K562 (cell line): Measurements from ENCODE around the gene CRTC3. TPM values are rescaled to one million over a fixed set of nuclear protein-coding genes. Genes with fewer than 3 reads are reported as not detected.
A peak's percentile ranks its signal among the peaks of the same experiment; 100 is the strongest.

Experiments used
- BACH1 ChIP-seq: fragments of 200-800 bp; sonication (Bioruptor generic); IDR thresholded peaks from 2 replicates; pipeline ENCODE4 v1.6.1; 2016; ENCODE audit warnings: missing genetic modification characterization, missing compliant biosample characterization
- EP300 ChIP-seq: IDR thresholded peaks from 2 replicates; pipeline ENCODE4 v1.6.1; 2012; ENCODE audit warnings: low read length, improper control_type of control experiment
- GTF2E2 ChIP-seq: fragments of 200-800 bp; sonication (Bioruptor generic); IDR thresholded peaks from 2 replicates; pipeline ENCODE4 v1.6.1; 2016; ENCODE audit warnings: missing genetic modification characterization, missing compliant biosample characterization
- LCOR ChIP-seq: sonication (generic); formaldehyde crosslinking; IDR thresholded peaks from 2 replicates; pipeline ENCODE4 v1.8.0; 2022; ENCODE audit warnings: mild to moderate bottlenecking, missing genetic modification reagents
- MYC ChIP-seq, 2 experiments: fragments of 250-450 bp in 1 of 2; sonication (Bioruptor Pico) in 1 of 2; IDR thresholded peaks; 2 replicates each; pipeline versions ENCODE4 v1.5.1 to v1.6.1; 2012 to 2021; ENCODE audit warnings: low read depth in 2 of 2, borderline replicate concordance in 1 of 2, improper control_type of control experiment in 1 of 2, low read length in 1 of 2, mild to moderate bottlenecking in 1 of 2, moderate library complexity in 1 of 2
- SNRNP70 ChIP-seq: fragments of 200-400 bp; formaldehyde crosslinking; optimal IDR thresholded peaks from 2 replicates; pipeline ENCODE3; 2017; ENCODE audit warnings: low read depth, low read length
- SREBF2 ChIP-seq: sonication (generic); formaldehyde crosslinking; IDR thresholded peaks from 2 replicates; pipeline ENCODE4 v1.4.0; 2020; ENCODE audit warnings: mild to moderate bottlenecking, missing genetic modification reagents
- polyA plus RNA-seq, 8 experiments: library from polyadenylated mRNA; depleted of rRNA in 4 of 8; stranded (reverse) in 5 of 8; unstranded in 3 of 8; fragments of >200 nt; fragmentation: Nextera tagmentation in 2 of 8; fragmentation: Illumina TruSeq in 1 of 8; extraction: Ambion mirVana in 2 of 8; extraction: Trizol in 1 of 8; gene quantifications; 2 replicates each; pipeline versions ENCODE4 v1.2.1 to v1.2.3, GENCODE V29; 2011 to 2014; ENCODE audit warnings: inconsistent platforms in 1 of 8, missing spikeins in 1 of 8
- total RNA-seq, 7 experiments: library from RNA; depleted of rRNA in 6 of 7; stranded (reverse); fragments of >200 nt in 6 of 7; fragmentation: Illumina TruSeq in 2 of 7; extraction: Trizol in 2 of 7; gene quantifications; 2 replicates each; pipeline versions ENCODE4 v1.2.1 to v1.2.3, GENCODE V29; 2011 to 2021; ENCODE audit warnings: low replicate concordance in 1 of 7
- TF ChIP-seq, protein P1 (sequence below), 2 experiments: fragments of 450-650 bp; IDR thresholded peaks; 2 replicates each; pipeline ENCODE4 v1.6.1; 2018; ENCODE audit warnings: mild to moderate bottlenecking in 2 of 2, low read depth in 1 of 2; ENCODE audit not compliant: partially characterized antibody in 2 of 2
- TF ChIP-seq, protein P2 (sequence below): fragments of 250-450 bp; sonication (Bioruptor Pico); IDR thresholded peaks from 2 replicates; pipeline ENCODE4 v1.4.0; 2020; ENCODE audit warnings: borderline replicate concordance
- TF ChIP-seq, protein P3 (sequence below), 2 experiments: fragments of 250-450 bp in 1 of 2; fragments of 450-650 bp in 1 of 2; sonication (Bioruptor Pico) in 1 of 2; IDR thresholded peaks; 2 replicates each; pipeline versions ENCODE4 v1.6.1 to v1.8.0; 2016 to 2021; ENCODE audit warnings: mild to moderate bottlenecking in 2 of 2, moderate library complexity in 2 of 2, missing compliant biosample characterization in 1 of 2, missing genetic modification characterization in 1 of 2
- TF ChIP-seq, protein P4 (sequence below): IDR thresholded peaks from 2 replicates; pipeline ENCODE4 v1.6.1; 2014; ENCODE audit warnings: antibody characterized with exemption
- TF ChIP-seq, protein P5 (sequence below): sonication (generic); formaldehyde crosslinking; IDR thresholded peaks from 2 replicates; pipeline ENCODE4 v1.8.0; 2022; ENCODE audit warnings: mild to moderate bottlenecking, missing genetic modification reagents, borderline replicate concordance
- TF ChIP-seq, protein P6 (sequence below): sonication (generic); formaldehyde crosslinking; IDR thresholded peaks from 2 replicates; pipeline ENCODE4 v1.8.0; 2022; ENCODE audit warnings: missing genetic modification reagents, mild to moderate bottlenecking, borderline replicate concordance

CRTC3 gene
- total and polyA plus RNA-seq, 9 of the 15 experiments (the other 6 are each of a cell fraction or from before 2014, with no cell fraction given), result 1.2 to 19.0 (median 11.6) TPM

DNA sequence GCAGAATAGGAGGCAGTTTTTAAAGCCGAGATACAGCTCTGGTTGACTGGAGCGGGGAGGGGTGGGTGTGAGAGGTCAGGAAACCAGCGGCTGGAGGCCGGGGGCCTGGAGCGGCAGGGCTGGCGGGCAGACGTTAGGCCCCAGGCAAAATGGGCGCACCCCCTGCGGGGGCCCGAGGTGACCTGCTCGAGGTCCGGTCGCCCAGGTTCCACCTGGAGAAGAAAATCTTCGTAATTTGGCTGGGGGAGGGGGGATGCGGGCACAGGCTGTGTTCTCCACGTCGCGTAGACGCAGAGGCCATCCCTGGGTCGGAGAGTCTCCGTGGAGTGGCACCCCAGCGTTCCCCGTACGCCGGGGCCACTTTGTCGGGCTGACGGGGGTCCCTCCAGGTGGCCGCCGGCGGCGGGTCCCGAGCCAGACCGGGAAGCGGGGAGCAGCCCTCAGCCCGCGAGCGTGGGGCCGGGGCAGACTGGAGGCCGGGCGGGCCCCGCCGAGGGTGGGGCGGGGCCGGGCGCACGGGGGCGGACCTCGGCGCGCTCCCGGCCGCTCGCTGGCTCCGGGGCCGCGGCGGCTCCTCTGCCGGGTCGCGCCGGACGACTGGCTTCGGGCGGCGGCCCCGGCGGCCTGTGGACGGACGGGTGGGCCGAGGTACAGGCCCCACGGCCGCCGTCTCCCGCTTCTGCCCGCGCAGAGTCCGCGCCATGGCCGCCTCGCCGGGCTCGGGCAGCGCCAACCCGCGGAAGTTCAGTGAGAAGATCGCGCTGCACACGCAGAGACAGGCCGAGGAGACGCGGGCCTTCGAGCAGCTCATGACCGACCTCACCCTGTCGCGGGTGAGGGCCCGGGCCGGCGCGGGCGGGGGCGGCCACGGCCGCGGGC, at the start of gene CRTC3 (continued):
- TF ChIP-seq, protein P1, sequence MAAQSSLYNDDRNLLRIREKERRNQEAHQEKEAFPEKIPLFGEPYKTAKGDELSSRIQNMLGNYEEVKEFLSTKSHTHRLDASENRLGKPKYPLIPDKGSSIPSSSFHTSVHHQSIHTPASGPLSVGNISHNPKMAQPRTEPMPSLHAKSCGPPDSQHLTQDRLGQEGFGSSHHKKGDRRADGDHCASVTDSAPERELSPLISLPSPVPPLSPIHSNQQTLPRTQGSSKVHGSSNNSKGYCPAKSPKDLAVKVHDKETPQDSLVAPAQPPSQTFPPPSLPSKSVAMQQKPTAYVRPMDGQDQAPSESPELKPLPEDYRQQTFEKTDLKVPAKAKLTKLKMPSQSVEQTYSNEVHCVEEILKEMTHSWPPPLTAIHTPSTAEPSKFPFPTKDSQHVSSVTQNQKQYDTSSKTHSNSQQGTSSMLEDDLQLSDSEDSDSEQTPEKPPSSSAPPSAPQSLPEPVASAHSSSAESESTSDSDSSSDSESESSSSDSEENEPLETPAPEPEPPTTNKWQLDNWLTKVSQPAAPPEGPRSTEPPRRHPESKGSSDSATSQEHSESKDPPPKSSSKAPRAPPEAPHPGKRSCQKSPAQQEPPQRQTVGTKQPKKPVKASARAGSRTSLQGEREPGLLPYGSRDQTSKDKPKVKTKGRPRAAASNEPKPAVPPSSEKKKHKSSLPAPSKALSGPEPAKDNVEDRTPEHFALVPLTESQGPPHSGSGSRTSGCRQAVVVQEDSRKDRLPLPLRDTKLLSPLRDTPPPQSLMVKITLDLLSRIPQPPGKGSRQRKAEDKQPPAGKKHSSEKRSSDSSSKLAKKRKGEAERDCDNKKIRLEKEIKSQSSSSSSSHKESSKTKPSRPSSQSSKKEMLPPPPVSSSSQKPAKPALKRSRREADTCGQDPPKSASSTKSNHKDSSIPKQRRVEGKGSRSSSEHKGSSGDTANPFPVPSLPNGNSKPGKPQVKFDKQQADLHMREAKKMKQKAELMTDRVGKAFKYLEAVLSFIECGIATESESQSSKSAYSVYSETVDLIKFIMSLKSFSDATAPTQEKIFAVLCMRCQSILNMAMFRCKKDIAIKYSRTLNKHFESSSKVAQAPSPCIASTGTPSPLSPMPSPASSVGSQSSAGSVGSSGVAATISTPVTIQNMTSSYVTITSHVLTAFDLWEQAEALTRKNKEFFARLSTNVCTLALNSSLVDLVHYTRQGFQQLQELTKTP (IDR thresholded peaks at IDR 0.05; ENCODE audit: low read depth in 1 of 2, partially characterized antibody in 2 of 2), result no peak
- no peak for TF ChIP-seq SNRNP70
- TF ChIP-seq, protein P2, sequence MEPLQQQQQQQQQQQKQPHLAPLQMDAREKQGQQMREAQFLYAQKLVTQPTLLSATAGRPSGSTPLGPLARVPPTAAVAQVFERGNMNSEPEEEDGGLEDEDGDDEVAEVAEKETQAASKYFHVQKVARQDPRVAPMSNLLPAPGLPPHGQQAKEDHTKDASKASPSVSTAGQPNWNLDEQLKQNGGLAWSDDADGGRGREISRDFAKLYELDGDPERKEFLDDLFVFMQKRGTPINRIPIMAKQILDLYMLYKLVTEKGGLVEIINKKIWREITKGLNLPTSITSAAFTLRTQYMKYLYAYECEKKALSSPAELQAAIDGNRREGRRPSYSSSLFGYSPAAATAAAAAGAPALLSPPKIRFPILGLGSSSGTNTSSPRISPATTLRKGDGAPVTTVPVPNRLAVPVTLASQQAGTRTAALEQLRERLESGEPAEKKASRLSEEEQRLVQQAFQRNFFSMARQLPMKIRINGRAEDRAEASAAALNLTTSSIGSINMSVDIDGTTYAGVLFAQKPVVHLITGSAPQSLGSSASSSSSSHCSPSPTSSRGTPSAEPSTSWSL (CRISPR knock-in tag), result no peak
- no peak for TF ChIP-seq EP300
- TF ChIP-seq, protein P3, sequence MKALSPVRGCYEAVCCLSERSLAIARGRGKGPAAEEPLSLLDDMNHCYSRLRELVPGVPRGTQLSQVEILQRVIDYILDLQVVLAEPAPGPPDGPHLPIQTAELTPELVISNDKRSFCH (CRISPR knock-in tag; IDR thresholded peaks at IDR 0.05), result no peak
- TF ChIP-seq, protein P3 (tag; IDR thresholded peaks at IDR 0.05), result no peak
- TF ChIP-seq BACH1, result no peak
- TF ChIP-seq, protein P4, sequence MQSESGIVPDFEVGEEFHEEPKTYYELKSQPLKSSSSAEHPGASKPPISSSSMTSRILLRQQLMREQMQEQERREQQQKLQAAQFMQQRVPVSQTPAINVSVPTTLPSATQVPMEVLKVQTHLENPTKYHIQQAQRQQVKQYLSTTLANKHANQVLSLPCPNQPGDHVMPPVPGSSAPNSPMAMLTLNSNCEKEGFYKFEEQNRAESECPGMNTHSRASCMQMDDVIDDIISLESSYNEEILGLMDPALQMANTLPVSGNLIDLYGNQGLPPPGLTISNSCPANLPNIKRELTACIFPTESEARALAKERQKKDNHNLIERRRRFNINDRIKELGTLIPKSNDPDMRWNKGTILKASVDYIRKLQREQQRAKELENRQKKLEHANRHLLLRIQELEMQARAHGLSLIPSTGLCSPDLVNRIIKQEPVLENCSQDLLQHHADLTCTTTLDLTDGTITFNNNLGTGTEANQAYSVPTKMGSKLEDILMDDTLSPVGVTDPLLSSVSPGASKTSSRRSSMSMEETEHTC, result no peak
- TF ChIP-seq, protein P5, sequence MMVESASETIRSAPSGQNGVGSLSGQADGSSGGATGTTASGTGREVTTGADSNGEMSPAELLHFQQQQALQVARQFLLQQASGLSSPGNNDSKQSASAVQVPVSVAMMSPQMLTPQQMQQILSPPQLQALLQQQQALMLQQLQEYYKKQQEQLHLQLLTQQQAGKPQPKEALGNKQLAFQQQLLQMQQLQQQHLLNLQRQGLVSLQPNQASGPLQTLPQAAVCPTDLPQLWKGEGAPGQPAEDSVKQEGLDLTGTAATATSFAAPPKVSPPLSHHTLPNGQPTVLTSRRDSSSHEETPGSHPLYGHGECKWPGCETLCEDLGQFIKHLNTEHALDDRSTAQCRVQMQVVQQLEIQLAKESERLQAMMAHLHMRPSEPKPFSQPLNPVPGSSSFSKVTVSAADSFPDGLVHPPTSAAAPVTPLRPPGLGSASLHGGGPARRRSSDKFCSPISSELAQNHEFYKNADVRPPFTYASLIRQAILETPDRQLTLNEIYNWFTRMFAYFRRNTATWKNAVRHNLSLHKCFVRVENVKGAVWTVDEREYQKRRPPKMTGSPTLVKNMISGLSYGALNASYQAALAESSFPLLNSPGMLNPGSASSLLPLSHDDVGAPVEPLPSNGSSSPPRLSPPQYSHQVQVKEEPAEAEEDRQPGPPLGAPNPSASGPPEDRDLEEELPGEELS (CRISPR knock-in tag), result no peak
- no peak for TF ChIP-seq GTF2E2 (tag)
- no peak for TF ChIP-seq SREBF2 (CRISPR knock-in tag)
- TF ChIP-seq MYC (IDR thresholded peaks at IDR 0.05; ENCODE audit: low read depth, low read length), result peak; percentile 37
- no peak for TF ChIP-seq MYC (CRISPR knock-in tag; IDR thresholded peaks at IDR 0.05; ENCODE audit: borderline replicate concordance, low read depth)
- no peak for TF ChIP-seq LCOR (CRISPR knock-in tag)
- TF ChIP-seq, protein P6, sequence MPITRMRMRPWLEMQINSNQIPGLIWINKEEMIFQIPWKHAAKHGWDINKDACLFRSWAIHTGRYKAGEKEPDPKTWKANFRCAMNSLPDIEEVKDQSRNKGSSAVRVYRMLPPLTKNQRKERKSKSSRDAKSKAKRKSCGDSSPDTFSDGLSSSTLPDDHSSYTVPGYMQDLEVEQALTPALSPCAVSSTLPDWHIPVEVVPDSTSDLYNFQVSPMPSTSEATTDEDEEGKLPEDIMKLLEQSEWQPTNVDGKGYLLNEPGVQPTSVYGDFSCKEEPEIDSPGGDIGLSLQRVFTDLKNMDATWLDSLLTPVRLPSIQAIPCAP, result no peak
